DMS153 treated with DMSO at 0.1 percent for 48 hours (cell line): Measurements from ENCODE around the gene LRRC8D.
"Not testable (repeated sequence)": the region's sequence is repeated elsewhere in the genome, so short reads cannot be mapped to it uniquely, and the experiment has no call there.

ENCODE experiments used
- DNase-seq: peaks from one replicate; lab custom pipeline; 2025; ENCODE audit not compliant: unreplicated experiment; lab: John Stamatoyannopoulos, UW

The LRRC8D gene

DNA sequence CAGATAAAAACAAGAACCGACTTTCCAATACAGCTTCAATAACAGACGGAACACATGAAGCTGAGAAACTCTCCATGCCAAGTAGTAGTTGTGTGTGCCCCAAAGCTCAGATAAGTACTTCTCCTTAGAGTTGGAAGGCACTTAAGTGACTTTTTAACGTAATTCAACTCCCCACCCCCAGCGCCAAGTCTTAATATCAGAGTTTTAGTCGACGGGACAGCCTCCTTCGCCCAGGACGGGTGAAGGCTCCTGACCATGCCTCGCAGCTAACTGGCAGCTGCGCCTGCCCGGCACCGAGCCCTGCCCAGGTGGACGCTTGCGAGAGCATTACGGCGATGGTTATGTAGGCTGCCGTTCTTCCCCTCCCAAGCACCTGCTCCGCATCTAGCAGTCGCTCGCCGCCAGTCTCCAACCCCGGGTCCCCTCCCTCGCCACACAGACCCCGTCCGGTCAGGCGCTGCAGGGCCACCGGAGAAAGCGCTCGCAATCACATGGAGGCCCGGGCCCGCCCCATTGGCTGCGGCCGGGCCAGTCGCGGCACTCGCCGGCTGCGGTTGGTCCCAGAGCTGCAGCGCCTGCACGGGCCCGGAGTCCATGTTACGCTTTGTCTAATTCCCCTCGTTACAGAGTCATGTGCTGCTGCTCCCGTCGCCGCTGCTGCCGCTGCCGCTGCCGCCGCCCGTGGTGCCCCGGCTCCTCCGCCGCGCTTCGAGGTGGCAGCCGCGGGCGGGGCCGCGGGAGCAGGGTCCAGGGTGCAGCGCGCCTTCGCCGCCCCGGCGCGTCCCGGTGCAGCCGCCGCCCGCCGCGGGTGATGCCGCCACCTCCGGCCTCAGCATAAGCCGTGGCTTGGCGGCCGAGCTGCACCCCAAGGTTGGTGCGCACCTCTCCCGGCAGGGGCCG is at the start of gene LRRC8D:
TSS of gene LRRC8D (plus strand) at position 611 of the 900 bp plus-strand sequence. CDS start 112,037 bp downstream, outside the sequence.
- peak; percentile 69 for DNase-seq

- DNase-seq = no peak
Measured at GRCh38 chr1:89771991-89772560, 48.8 kb upstream of the LRRC8D start.

GRCh38 chr1:89776104-89776503 is 44.7 kb upstream of the LRRC8D start:
- not testable (repeated sequence) for DNase-seq

GRCh38 chr1:89777271-89777670 is 43.6 kb upstream of the LRRC8D start:
- DNase-seq = not testable (repeated sequence)

GRCh38 chr1:89779151-89779940 is 41.5 kb upstream of the LRRC8D start:
- DNase-seq = no peak

GRCh38 chr1:89780721-89781120 is 40.1 kb upstream of the LRRC8D start:
- peak; percentile 42 for DNase-seq

DNA sequence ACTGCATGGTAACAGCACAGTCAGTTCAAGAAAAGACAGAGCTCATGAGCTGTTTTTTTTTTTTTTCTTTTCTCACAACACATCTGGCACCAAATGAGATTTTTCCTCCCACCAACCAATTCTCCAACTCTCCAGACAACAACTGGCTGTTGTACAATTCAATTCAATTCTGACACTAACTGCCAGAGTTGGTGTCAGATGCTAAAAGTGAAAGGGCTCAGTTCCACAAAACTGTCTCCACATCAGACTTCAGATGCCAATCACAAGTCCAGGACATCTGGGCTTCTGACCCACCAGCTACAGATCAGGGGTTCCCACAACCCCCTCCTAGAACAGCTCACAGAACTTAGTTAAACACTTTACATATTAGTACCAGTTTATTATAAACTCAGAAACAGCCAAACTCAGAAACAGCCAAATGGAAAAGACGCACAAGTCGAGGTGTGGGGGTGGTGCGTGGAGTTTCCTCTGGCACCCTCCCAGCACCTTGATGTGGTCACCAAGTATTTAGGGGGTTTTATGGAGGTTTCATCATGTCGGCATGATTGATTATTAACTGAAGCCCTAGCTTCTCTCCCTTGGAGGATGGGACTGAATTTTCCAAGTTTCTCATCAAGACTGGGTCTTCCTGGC is 39.2 kb upstream of the LRRC8D start:
- no peak for DNase-seq

GRCh38 chr1:89786628-89787214 is 34.1 kb upstream of the LRRC8D start:
- no peak for DNase-seq

- DNase-seq = no peak
Measured at GRCh38 chr1:89790592-89790991, 30.2 kb upstream of the LRRC8D start.

- DNase-seq = no peak
Measured at GRCh38 chr1:89791064-89791726, 29.6 kb upstream of the LRRC8D start.

- no peak for DNase-seq
Measured at GRCh38 chr1:89794406-89794805, 26.4 kb upstream of the LRRC8D start.

DNA sequence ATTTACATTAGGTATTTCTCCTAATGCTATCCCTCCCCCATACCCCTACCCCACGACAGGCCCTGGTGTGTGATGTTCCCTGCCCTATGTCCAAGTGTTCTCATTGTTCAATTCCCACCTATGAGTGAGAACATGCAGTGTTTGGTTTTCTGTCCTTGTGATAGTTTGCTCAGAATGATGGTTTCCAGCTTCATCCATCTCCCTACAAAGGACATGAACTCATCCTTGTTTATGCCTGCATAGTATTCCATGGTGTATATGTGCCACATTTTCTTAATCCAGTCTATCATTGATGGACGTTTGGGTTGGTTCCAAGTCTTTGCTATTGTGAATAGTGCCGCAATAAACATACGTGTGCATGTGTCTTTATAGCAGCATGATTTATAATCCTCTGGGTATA is 25.3 kb upstream of the LRRC8D start:
- DNase-seq = not testable (repeated sequence)

DNA sequence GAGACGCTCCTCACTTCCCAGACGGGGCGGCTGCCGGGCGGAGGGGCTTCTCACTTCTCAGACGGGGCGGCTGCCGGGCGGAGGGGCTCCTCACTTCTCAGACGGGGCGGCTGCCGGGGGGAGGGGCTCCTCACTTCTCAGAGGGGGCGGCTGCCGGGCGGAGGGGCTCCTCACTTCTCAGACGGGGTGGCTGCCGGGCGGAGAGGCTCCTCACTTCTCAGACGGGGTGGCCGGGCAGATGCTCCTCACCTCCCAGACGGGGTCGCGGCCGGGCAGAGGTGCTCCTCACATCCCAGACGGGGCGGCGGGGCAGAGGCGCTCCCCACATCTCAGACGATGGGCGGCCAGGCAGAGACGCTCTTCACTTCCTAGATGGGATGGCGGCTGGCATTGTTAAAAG is 23.0 kb upstream of the LRRC8D start:
- DNase-seq = not testable (repeated sequence)

- DNase-seq = no peak
Measured at GRCh38 chr1:89799495-89799894, 21.3 kb upstream of the LRRC8D start.

GRCh38 chr1:89800022-89800655 is 20.7 kb upstream of the LRRC8D start:
- DNase-seq = no peak

- no peak for DNase-seq
Measured at GRCh38 chr1:89800718-89801117, 20.1 kb upstream of the LRRC8D start.

- DNase-seq = peak; percentile 61
Measured at GRCh38 chr1:89802051-89802450, 18.8 kb upstream of the LRRC8D start.

DNA sequence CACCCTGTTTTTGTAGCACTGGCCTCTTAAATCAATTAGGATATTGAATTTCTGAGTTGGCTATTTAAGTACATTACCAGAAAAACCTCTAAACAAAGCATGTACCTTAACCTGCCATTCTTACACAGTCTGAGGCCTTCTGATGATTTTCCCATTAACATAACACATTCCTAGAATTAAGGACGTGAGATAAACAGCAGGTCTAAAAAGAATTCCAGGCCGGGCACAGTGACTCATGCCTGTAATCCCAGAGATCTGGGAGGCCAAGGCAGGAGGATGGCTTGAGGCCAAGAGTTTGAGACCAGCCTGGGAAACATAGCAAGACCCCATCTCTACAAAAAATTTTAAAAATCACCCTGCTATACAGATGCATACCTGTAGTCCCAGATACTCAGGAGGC is 18.0 kb upstream of the LRRC8D start:
- no peak for DNase-seq

- peak; percentile 78 for DNase-seq
Measured at GRCh38 chr1:89804642-89805237, 16.1 kb upstream of the LRRC8D start.
